DMS 273 (cell line): Measurements from ENCODE around the gene AEN.
"Not testable (repeated sequence)": the region's sequence is repeated elsewhere in the genome, so short reads cannot be mapped to it uniquely, and the experiment has no call there.

Experiments
- DNase-seq: peaks from one replicate; lab custom pipeline; 2025; ENCODE audit not compliant: unreplicated experiment; lab: John Stamatoyannopoulos, UW

Gene AEN

DNA sequence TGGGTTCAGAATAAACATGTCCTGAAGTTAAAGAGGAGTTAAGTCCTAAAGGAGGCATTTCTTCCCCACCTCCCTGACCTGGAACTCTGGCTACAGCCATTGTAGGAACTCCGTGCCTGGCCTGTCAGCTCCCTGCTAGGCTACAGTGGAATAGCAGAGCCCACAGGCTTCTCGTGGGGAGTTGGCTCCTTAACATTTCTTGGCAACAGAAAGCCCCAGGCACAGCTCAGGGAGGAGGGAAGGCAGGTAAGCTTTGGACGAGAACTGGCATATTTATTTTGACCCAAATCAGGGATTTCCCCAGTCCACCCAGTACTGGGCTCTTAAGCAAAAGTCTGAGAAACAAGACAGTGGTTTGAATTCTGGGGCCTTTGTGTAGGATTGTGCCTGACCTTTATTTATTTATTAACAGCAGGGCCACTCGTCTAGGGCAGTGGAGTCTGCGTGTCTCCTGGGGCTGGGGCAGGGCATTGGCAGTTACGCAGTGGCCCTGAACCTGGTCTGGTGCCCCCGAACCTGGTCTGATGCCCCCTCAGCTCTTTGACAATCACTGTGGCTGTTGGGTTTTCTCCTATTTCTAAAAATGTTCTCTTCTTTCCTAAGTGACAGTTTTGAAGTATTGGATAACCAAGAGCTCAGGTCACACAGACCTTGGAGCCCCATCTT, 9.8 kb downstream of the AEN start:
- DNase-seq: no peak

DNA sequence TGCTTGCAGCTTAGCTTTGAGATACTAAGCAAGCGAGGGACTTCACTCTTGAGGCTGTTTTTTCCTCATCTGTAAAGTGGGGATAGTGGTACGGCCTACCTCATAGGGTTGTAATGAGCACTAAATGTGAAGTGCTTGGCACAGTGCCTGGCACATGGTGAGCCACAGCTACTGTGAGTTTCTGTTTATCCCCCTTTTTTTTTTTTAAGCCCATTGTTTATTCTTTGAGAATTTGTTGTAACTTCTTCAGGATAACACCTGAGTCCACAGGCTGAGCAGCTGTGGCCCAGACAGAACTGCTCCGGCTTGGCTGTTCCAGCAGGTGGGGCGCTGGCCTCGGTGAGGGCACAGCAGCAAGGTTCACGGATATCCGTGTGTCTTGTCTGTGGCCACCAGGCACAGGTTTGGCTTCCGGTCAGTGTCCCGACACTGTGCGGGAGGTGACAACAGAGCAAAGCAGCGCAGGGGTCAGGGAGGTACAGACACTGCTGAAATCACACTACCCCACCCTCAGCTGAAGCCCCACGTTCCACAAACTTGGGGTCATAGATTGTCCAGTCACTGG, 10.4 kb downstream of the AEN start:
- DNase-seq: no peak

GRCh38 chr15:88632797-88633196, 11.7 kb downstream of the AEN start:
- DNase-seq: not testable (repeated sequence)

- DNase-seq: no peak
These were observed 13.3 kb downstream of the AEN start for GRCh38 chr15:88634449-88634848.

- DNase-seq: no peak
These were observed 14.2 kb downstream of the AEN start for GRCh38 chr15:88635318-88635717.

DNA sequence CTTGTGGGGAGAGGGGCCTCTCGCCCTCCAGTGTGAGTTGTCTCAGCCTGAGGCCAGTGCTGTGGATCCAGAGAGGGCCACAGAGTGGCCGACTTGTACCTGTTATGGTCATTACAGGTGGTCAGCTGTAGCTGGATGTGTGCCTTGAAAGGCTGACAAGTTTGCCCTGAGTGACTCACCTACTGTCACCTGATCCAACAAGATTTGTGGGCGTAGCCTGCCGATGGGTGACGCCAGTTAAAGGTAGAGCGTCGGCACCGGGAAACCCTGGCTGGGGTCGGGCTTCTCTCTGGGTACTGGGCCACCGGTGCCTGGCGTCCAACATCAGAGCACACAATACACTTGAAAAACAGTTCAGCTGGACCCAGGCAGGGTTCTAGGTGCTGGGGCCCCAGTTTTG, 14.9 kb downstream of the AEN start:
- no peak for DNase-seq

GRCh38 chr15:88636654-88637053, 15.5 kb downstream of the AEN start:
- DNase-seq: no peak

GRCh38 chr15:88637436-88637835, 16.3 kb downstream of the AEN start:
- no peak for DNase-seq

GRCh38 chr15:88637841-88638625, 16.9 kb downstream of the AEN start:
- no peak for DNase-seq

DNA sequence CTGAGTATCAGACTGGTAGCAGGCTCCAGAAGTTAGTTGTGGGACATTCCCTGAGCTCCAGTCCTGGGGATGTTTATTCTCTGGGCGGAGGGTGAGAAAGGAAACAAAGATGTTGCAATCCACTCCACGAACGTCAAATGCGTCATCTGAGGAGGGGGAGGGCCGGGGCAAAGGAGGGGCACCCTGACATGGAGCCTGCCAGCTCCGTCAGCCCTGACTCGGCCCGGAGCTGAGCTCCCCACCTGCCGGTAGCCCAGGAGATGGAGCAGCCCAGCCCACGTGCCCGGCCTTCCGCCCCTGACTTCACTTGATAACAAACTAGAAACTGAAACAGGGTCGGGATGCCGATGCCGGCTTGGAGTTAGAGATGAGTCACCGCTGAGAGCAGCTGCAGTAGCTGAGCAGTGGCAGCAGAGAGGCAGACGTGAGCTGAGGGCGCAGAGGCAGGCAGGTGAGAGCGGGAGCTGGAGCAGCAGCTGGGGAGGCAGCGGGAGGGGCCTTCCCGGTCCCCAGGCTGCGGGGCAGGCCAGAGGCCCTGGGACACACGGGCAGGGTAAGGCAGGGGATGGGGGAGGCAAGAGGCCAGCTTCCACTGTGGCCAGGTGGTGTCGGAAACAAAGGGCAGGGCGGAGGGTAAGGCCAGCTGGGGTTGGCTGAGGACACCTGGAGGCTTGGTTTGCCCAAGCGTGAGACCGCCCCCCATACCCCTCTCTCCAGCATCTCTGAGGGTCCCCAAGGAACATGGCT, 17.7 kb downstream of the AEN start, which contains the start of gene ISG20:
ISG20 (plus strand) TSS at position 391 of the 747 bp plus-strand sequence; CDS start at position 742, 351 bp downstream.
- peak; percentile 87 for DNase-seq

GRCh38 chr15:88641959-88642452, 20.9 kb downstream of the AEN start:
- no peak for DNase-seq

- not testable (repeated sequence) for DNase-seq
These were observed 21.4 kb downstream of the AEN start for GRCh38 chr15:88642514-88642913.

- DNase-seq: no peak
These were observed 23.6 kb downstream of the AEN start for GRCh38 chr15:88644741-88645140.

GRCh38 chr15:88645171-88646087, 24.3 kb downstream of the AEN start:
- no peak for DNase-seq

GRCh38 chr15:88646088-88646405, 24.9 kb downstream of the AEN start:
- DNase-seq: no peak

GRCh38 chr15:88646951-88647350, 25.8 kb downstream of the AEN start:
- DNase-seq: no peak

DNA sequence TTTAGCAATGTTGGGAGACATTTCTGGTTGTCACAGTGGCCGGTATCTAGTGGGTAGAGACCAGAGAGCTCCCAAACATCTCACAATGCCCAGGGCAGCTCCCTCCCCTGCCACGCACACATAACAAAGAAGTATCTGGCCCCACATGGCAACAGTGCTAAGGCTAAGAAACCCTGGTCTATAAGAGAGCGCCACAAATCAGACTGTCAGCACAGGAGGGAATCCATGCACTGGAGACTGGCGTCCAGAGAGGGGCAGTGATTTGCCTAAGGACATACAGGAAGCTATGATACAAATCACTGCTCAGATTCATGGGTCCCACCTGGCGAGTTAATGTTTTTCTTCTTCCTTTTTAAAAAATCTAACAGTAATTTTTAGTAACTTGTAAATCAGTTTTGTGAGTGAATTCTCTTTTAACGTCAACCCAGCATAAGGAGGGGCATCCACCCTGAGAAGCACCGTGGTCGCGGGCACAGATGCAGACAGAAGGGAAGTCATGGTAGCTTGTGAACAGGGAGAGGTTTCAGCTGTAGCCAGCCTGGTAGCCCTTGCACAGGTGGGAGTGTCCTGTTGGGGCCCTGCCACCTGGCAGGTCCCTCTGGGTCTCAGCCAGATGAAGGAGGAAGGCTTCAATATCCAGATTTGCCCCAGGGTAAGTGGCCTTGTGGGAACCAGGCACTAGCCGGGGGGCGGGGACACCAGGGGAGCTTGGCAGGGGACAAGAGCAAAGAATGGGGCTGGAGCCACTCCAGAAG, 26.4 kb downstream of the AEN start:
- no peak for DNase-seq

GRCh38 chr15:88648357-88649214, 27.4 kb downstream of the AEN start:
- no peak for DNase-seq

- DNase-seq: no peak
These were observed 28.2 kb downstream of the AEN start for GRCh38 chr15:88649286-88649733.
